ENCODE measurements around the gene ABLIM1.
A peak's percentile ranks its signal among the peaks of the same experiment; 100 is the strongest.

ABLIM1 gene

DNA sequence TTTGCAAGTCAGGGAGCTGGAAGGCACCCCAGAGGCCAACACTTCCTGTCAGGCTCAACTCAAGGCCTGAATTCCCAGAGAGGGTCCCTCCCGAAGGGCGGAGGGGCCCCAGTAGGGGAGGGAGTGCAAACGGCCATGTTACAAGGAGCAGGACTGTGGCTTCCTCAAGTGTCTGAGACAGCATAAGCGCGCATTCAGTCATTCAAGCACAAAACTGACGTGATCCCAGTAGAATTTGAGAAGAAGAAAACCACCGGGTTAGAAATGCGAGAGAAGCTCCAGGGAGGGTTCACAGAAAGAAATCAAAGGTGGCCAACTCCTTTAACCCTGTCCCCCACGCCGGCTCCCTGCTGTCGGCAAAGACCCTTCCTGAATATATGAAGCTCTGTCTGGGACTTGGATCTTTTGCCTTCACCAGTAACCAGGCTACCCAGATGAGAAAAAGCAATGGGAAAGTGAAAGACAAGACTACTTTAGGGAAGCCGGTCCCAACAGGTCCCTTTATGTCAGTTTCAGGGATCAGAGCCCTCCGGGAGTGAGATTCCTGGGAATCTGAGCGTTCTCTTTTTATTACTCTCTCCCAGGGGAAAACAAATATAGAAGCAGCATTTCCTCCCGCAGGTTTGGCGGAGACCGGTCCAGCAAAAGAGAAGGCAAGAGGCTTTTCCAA, 255.1 kb downstream of the ABLIM1 start:
- peak overlapping the region; percentile 83 for H3K9ac ChIP-seq (ENCODE audit: low read depth, low read length)
- H3K4me1 ChIP-seq (ENCODE audit: insufficient read depth, low read length), result peaks cover 16% of the 10 kb centered on the region
- H3K9me3 ChIP-seq (ENCODE audit: control insufficient read depth, insufficient read depth, low read length), result no peaks in the 10 kb centered on the region
- no peaks in the 10 kb centered on the region for H3K36me3 ChIP-seq (ENCODE audit: insufficient read depth, low read length)

DNA sequence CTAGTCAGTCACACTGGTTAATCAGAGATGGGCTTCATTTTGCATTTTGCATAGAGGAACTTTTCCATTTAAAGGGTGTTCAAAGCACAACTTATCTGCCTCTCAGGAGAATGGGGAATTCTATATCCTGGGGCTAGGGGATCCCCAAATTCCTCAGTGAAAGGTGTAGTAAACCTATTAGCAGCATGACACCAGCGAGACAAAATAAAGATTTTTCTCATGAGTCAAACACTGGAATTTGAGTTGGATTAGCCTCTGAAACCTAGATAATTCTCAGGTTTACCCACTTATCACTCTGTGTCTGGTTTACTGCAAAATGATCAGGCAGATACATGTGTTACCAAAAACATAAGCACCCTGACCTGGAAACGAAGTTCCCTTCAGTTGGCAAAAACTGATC, 255.8 kb downstream of the ABLIM1 start:
- H3K36me3 ChIP-seq (ENCODE audit: insufficient read depth, low read length), result no peaks in the 10 kb centered on the region
- H3K4me1 ChIP-seq (ENCODE audit: insufficient read depth, low read length), result peaks cover 13% of the 10 kb centered on the region
- H3K9ac ChIP-seq (ENCODE audit: low read depth, low read length), result no peak overlapping the region
- no peaks in the 10 kb centered on the region for H3K9me3 ChIP-seq (ENCODE audit: control insufficient read depth, insufficient read depth, low read length)

GRCh38 chr10:114401195-114401791, 256.8 kb downstream of the ABLIM1 start:
- H3K9me3 ChIP-seq (ENCODE audit: control insufficient read depth, insufficient read depth, low read length), result no peaks in the 10 kb centered on the region
- peaks cover 13% of the 10 kb centered on the region for H3K4me1 ChIP-seq (ENCODE audit: insufficient read depth, low read length)
- no peaks in the 10 kb centered on the region for H3K36me3 ChIP-seq (ENCODE audit: insufficient read depth, low read length)
- H3K9ac ChIP-seq (ENCODE audit: low read depth, low read length), result no peak overlapping the region

DNA sequence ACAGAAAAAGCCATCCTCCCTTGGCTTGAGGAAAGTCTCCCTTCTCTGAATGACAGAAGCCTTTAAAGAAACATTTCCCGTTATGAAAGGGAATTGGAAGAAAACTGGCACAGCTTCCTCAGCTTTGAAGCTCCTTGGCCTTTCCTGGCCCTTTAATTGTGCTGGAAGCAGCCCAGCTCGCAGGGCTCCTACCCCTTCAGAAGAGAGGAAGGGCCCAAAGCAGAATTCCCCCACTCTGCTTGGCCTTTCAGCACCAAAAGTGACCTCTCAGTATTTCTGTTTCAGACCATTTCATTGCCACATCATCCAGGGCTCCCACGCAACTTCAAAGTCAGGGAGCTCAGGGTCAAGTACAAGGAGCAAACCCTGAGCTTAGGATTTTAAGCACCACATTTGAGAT, 258.0 kb downstream of the ABLIM1 start:
- no peaks in the 10 kb centered on the region for H3K9me3 ChIP-seq (ENCODE audit: control insufficient read depth, insufficient read depth, low read length)
- peaks cover 13% of the 10 kb centered on the region for H3K4me1 ChIP-seq (ENCODE audit: insufficient read depth, low read length)

DNA sequence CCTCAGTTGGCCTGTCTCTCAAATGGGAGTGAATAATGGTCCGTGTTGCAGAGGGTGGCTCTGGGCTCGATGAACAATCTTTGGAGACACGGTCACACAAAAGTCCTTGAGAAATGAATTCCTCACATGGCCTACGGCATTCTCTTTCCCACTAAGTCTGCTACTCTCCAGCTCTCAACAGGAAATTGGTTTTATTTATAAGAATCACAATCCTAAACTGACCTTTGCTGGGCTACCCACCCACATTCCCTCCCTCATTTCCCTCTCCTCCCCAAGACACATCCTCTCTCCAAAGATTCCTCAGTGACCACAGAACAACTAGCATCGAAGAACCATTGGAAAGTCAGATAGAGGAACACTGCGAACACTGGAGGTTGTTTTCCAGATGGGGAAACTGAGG, 258.5 kb downstream of the ABLIM1 start:
- H3K4me1 ChIP-seq (ENCODE audit: insufficient read depth, low read length), result peaks cover 13% of the 10 kb centered on the region
- no peaks in the 10 kb centered on the region for H3K9me3 ChIP-seq (ENCODE audit: control insufficient read depth, insufficient read depth, low read length)
- no peak overlapping the region for H3K9ac ChIP-seq (ENCODE audit: low read depth, low read length)
- H3K36me3 ChIP-seq (ENCODE audit: insufficient read depth, low read length), result no peaks in the 10 kb centered on the region

More for the DNA sequence above, 258.0 kb downstream of the ABLIM1 start:
- Histone ChIP-seq H3K9ac (ENCODE audit: low read depth, low read length) (no peak overlapping the region), H3K36me3 (ENCODE audit: insufficient read depth, low read length) (no peaks in the 10 kb centered on the region)

DNA sequence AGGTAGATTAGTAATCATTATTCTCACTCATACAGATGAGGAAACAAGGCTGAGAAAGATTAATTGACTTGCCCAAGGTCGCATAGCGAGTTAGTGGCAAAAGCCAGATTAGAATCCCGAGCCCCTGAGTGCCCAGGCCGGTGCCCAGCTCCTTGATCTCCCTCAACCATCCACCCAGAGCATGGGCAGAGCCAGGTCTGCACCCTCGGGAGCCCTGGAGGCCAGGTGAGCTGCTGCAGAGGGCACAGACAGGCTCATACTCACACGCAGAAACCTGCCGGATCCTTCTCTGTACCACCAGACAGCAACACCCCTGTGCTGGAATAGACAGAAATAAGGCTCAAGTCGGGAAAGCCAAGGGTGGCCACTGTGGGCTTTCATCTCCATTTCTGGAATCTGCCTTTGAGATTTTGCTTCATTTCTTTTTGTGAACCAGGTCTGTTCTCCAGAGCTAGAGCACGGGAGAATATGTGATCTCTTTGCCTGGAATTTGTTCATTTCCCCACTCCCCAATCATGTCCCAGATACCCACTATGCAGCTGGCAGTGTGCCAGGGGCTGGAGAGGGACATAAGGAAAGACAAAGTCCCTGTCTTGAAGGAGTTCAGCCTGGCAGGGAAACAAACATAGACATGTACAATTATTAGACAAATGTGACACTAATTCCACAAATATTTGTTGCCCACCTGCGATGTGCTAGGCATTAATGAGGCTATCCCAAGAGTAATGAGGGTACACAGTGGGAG, 259.3 kb downstream of the ABLIM1 start:
- Histone ChIP-seq H3K9me3 (ENCODE audit: control insufficient read depth, insufficient read depth, low read length) (no peaks in the 10 kb centered on the region), H3K9ac (ENCODE audit: low read depth, low read length) (no peak overlapping the region), H3K4me1 (ENCODE audit: insufficient read depth, low read length) (peaks cover 16% of the 10 kb centered on the region), H3K36me3 (ENCODE audit: insufficient read depth, low read length) (no peaks in the 10 kb centered on the region)

- no peaks in the 10 kb centered on the region for H3K36me3 ChIP-seq (ENCODE audit: insufficient read depth, low read length)
- no peaks in the 10 kb centered on the region for H3K9me3 ChIP-seq (ENCODE audit: control insufficient read depth, insufficient read depth, low read length)
- H3K4me1 ChIP-seq (ENCODE audit: insufficient read depth, low read length), result peaks cover 24% of the 10 kb centered on the region
- no peak overlapping the region for H3K9ac ChIP-seq (ENCODE audit: low read depth, low read length)
Observed at GRCh38 chr10:114397651-114398145, 260.4 kb downstream of the ABLIM1 start.

- no peak overlapping the region for H3K9ac ChIP-seq (ENCODE audit: low read depth, low read length)
Observed at GRCh38 chr10:114396464-114396863, 261.6 kb downstream of the ABLIM1 start.

DNA sequence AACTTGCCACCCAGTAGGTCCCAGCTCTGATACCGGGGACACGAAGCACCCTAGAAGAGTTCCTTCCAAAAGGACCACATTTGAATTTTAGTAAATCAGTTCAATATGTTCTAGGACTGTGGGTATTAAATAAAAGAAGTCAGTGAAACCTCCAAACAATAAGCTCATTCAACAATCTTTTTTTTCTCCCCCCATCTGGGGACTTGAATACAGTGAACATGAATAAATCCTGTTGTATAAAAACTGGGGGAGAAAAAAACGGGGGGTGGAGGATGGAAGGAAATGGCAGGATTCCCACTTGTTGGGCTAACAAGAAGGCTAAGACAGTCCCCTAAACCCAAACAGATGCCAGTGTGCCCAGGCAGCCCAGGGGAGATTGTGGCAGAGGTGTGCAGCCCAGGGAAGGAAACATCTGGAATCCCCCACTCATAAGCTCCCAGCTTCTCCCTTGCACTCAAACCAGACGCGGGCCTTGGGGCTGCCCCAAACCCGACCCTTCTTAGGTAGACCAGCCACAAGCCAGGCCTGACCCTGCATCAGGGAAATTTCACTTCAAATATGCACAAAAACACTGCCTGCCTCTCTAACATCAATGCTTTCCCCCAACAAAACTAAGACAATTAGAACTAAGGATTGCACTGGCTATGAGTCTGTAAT, 262.6 kb downstream of the ABLIM1 start:
- Histone ChIP-seq H3K9me3 (ENCODE audit: control insufficient read depth, insufficient read depth, low read length) (no peaks in the 10 kb centered on the region), H3K36me3 (ENCODE audit: insufficient read depth, low read length) (no peaks in the 10 kb centered on the region), H3K9ac (ENCODE audit: low read depth, low read length) (no peak overlapping the region), H3K4me1 (ENCODE audit: insufficient read depth, low read length) (peaks cover 11% of the 10 kb centered on the region; the same call in 1 of the 2 replicates)

More at GRCh38 chr10:114396464-114396863, 261.6 kb downstream of the ABLIM1 start:
- H3K36me3 ChIP-seq (ENCODE audit: insufficient read depth, low read length), result no peaks in the 10 kb centered on the region
- no peaks in the 10 kb centered on the region for H3K9me3 ChIP-seq (ENCODE audit: control insufficient read depth, insufficient read depth, low read length)
- H3K4me1 ChIP-seq (ENCODE audit: insufficient read depth, low read length), result peaks cover 11% of the 10 kb centered on the region; the same call in 1 of the 2 replicates

DNA sequence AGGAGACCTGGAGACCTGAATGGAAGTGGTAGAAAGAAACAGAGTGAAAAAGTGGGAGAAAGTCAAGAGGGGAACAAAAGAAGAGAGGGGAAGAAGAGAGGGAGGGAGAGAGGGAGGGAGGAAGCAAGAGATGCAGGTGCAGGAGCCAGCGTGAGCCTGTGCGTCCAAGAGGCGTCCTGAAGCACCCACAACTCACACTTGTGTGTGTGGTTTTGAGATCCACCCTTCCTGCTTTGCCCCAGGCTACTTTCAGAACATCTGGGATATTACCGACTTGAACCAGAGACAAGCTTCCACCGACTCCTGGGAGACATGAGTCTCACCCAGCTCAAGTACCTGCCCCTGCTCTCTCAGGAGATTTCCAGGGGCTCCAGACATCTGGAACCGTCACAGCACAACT, 263.5 kb downstream of the ABLIM1 start:
- no peak overlapping the region for H3K9ac ChIP-seq (ENCODE audit: low read depth, low read length)
- H3K4me1 ChIP-seq (ENCODE audit: insufficient read depth, low read length), result peaks cover 11% of the 10 kb centered on the region; the same call in 1 of the 2 replicates
- H3K36me3 ChIP-seq (ENCODE audit: insufficient read depth, low read length), result no peaks in the 10 kb centered on the region
- H3K9me3 ChIP-seq (ENCODE audit: control insufficient read depth, insufficient read depth, low read length), result no peaks in the 10 kb centered on the region

DNA sequence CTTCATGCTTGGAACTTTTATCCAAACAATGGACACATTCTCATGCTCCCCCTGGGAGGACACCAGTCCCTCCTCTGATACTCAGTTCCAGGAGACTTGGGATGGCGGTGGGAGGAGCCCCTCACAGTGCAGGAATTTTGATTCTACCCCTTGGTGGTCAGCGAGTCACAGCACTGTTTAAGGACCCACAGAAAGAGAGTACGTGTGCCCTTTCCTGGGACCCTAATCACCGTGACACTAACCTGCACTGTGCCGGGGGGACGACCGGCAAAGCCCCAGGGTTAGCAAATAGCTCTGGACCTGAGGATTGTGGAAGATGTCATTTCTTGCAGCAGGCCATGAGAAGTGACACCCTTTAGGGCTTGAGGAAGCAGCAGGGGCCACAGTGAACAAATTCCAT, 264.2 kb downstream of the ABLIM1 start:
- H3K9ac ChIP-seq (ENCODE audit: low read depth, low read length), result no peak overlapping the region
- H3K4me1 ChIP-seq (ENCODE audit: insufficient read depth, low read length), result peaks cover 11% of the 10 kb centered on the region; the same call in 1 of the 2 replicates
- no peaks in the 10 kb centered on the region for H3K36me3 ChIP-seq (ENCODE audit: insufficient read depth, low read length)
- no peaks in the 10 kb centered on the region for H3K9me3 ChIP-seq (ENCODE audit: control insufficient read depth, insufficient read depth, low read length)

DNA sequence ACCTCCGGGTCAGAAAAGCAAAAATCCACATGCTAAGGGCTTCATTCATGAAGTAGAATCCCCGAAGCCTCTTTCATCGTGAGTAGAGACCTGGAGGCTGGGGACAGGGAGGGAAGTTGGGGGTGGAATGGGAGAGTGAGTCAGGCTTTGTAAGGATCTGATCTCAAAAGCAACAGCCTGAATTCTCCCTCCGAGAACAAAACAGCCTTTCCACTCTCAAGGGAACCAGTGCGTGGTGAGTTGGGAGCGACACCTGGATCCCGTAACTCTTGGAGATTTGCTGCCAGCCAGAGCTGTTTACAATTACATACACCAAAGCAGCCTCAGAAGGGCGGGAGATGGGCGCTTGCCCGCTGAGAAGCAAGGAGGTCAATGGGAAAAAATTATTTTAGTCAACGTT, 264.6 kb downstream of the ABLIM1 start:
- Histone ChIP-seq H3K9ac (ENCODE audit: low read depth, low read length) (no peak overlapping the region), H3K4me1 (ENCODE audit: insufficient read depth, low read length) (peaks cover 11% of the 10 kb centered on the region; the same call in 1 of the 2 replicates), H3K36me3 (ENCODE audit: insufficient read depth, low read length) (no peaks in the 10 kb centered on the region), H3K9me3 (ENCODE audit: control insufficient read depth, insufficient read depth, low read length) (no peaks in the 10 kb centered on the region)

- peaks cover 11% of the 10 kb centered on the region; the same call in 1 of the 2 replicates for H3K4me1 ChIP-seq (ENCODE audit: insufficient read depth, low read length)
- no peaks in the 10 kb centered on the region for H3K36me3 ChIP-seq (ENCODE audit: insufficient read depth, low read length)
- H3K9ac ChIP-seq (ENCODE audit: low read depth, low read length), result no peak overlapping the region
- no peaks in the 10 kb centered on the region for H3K9me3 ChIP-seq (ENCODE audit: control insufficient read depth, insufficient read depth, low read length)
Observed at GRCh38 chr10:114392112-114392835, 265.8 kb downstream of the ABLIM1 start.

DNA sequence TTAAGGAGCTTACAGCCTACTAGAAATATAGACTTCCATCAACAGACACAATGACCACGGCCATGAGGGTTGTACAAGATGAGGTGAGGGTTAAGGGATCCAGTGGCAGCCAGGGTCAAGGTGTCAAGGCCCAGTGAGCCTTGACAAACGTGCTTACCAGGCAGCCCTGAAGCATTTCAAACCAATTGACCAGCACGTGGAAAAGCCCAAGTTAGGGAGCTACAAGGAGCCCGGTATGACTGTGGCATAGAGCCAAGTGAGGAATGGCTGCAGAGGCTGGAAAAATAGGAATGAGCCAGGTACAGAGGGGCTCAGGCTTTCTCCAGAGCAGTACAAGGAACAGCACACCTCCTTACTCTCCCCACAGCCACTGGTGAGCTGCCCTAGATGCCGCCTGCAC, 266.5 kb downstream of the ABLIM1 start:
- Histone ChIP-seq H3K36me3 (ENCODE audit: insufficient read depth, low read length) (no peaks in the 10 kb centered on the region), H3K9ac (ENCODE audit: low read depth, low read length) (no peak overlapping the region), H3K4me1 (ENCODE audit: insufficient read depth, low read length) (peaks cover 11% of the 10 kb centered on the region; the same call in 1 of the 2 replicates), H3K9me3 (ENCODE audit: control insufficient read depth, insufficient read depth, low read length) (no peaks in the 10 kb centered on the region)
